Colonic mucosa (tissue), 4 donors: Measurements from ENCODE around the gene KRT79. TPM values are rescaled to one million over a fixed set of nuclear protein-coding genes. Genes with fewer than 3 reads are reported as not detected.
"Not testable (repeated sequence)": the region's sequence is repeated elsewhere in the genome, so short reads cannot be mapped to it uniquely, and the experiment has no call there.

Experiments used
- DNase-seq: peaks from one replicate; pipeline ENCODE4 v3.0.0-alpha.2; 2020
- H3K27ac ChIP-seq: fragments of 200-600 bp; one replicate; pipeline ENCODE4 v1.8.0; 2021
- H3K27me3 ChIP-seq: fragments of 200-600 bp; one replicate; pipeline ENCODE4 v1.8.0; 2021
- H3K36me3 ChIP-seq: fragments of 200-600 bp; one replicate; pipeline ENCODE4 v1.8.0; 2021
- H3K4me1 ChIP-seq: fragments of 200-600 bp; one replicate; pipeline ENCODE4 v1.8.0; 2021; ENCODE audit warnings: mild to moderate bottlenecking
- H3K4me3 ChIP-seq: fragments of 200-600 bp; one replicate; pipeline ENCODE4 v1.8.0; 2021
- H3K9ac ChIP-seq, 2 donors: one replicate each; pipeline ENCODE4 v1.7.0; 2013; ENCODE audit warnings: control low read depth in 2 of 2, low read depth in 2 of 2, low read length in 2 of 2
- H3K9me3 ChIP-seq: fragments of 200-600 bp; one replicate; pipeline ENCODE4 v1.8.0; 2021
- intact Hi-C: fragments of 100-400 bp; cut with DNase I; formaldehyde crosslinking; loops from one replicate; pipeline ENCODE4 v1.14.1; 2022
- total RNA-seq, 2 donors: library from RNA; stranded (reverse); fragmentation: NEBNext Ultra II Directional in 1 of 2; extraction: Animal tissue kit (Norgen Biotek cat#: 25700) in 1 of 2; gene quantifications; one replicate each; pipeline ENCODE4 v1.2.1, GENCODE V29; 2021
- TF ChIP-seq, protein P1 (sequence below): fragments of 200-600 bp; IDR thresholded peaks from one replicate; pipeline ENCODE4 v1.8.0; 2022; ENCODE audit warnings: antibody characterized with exemption, mild to moderate bottlenecking
- donor health status: healthy.
- donor health status: DM: no; HTN: no; CAD: no.
- donor health status: DM: no; HTN: no; CAD: no.

The KRT79 gene
- total RNA-seq, 2 donors from 2014 or later = not detected

DNA sequence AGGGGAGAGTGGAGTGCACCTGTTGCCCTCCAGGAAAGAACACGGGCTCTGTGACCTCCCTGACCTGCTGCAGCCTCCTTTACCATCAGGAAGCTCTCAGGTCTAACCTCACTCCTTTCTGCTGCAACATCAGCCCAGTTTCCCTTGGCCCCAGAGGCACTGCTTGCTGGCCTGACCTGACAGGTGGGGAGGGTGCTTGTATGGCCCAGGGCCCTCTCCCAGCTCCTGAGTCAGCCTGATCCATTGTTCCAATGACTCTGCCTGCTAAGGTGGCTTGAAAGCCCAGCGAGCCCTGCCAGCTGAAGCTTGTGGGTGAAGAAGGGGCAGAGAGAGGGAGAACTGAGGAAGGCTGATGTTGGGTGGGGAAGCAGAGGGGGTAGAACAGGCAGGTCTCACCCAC is 27.9 kb upstream of the KRT79 start:
- no peak for DNase-seq
- Histone ChIP-seq H3K4me3 (no peak overlapping the region), H3K27ac (no peak overlapping the region), H3K27me3 (no peaks in the 10 kb centered on the region), H3K9me3 (no peaks in the 10 kb centered on the region), H3K4me1 (no peaks in the 10 kb centered on the region), H3K36me3 (no peaks in the 10 kb centered on the region), H3K9ac (no peak overlapping the region)
- TF ChIP-seq, protein P1, sequence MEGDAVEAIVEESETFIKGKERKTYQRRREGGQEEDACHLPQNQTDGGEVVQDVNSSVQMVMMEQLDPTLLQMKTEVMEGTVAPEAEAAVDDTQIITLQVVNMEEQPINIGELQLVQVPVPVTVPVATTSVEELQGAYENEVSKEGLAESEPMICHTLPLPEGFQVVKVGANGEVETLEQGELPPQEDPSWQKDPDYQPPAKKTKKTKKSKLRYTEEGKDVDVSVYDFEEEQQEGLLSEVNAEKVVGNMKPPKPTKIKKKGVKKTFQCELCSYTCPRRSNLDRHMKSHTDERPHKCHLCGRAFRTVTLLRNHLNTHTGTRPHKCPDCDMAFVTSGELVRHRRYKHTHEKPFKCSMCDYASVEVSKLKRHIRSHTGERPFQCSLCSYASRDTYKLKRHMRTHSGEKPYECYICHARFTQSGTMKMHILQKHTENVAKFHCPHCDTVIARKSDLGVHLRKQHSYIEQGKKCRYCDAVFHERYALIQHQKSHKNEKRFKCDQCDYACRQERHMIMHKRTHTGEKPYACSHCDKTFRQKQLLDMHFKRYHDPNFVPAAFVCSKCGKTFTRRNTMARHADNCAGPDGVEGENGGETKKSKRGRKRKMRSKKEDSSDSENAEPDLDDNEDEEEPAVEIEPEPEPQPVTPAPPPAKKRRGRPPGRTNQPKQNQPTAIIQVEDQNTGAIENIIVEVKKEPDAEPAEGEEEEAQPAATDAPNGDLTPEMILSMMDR = no peak
- intact Hi-C loops = loop anchor here (10.0 kb wide), 1 partner anchor 187 kb away; no protein-coding TSS in a partner anchor

DNA sequence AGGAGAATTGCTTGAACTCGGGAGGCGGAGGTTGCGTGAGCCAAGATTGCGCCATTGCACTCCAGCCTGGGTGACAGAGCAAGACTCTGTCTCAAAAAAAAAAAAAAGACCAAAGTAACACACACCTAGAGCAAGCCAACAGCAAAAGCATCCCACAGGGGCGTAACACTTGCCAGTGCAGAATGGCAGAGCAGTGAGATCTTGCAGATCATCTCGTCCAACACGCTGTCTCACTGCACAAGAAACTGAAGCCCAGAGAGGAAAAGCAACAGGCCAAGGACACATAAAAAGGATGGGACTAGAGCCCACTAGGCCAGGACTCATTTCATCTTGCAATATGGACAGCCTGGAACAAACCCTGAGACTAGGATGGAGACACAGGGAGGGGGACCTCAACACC is 27.4 kb upstream of the KRT79 start:
- Histone ChIP-seq H3K9me3 (no peaks in the 10 kb centered on the region), H3K36me3 (no peaks in the 10 kb centered on the region), H3K4me3 (no peak overlapping the region), H3K4me1 (no peaks in the 10 kb centered on the region), H3K9ac (no peak overlapping the region), H3K27ac (no peak overlapping the region), H3K27me3 (no peaks in the 10 kb centered on the region)
- TF ChIP-seq, protein P1 = no peak
- intact Hi-C loops = loop anchor here (10.0 kb wide), 1 partner anchor 187 kb away; no protein-coding TSS in a partner anchor
- no peak for DNase-seq

DNA sequence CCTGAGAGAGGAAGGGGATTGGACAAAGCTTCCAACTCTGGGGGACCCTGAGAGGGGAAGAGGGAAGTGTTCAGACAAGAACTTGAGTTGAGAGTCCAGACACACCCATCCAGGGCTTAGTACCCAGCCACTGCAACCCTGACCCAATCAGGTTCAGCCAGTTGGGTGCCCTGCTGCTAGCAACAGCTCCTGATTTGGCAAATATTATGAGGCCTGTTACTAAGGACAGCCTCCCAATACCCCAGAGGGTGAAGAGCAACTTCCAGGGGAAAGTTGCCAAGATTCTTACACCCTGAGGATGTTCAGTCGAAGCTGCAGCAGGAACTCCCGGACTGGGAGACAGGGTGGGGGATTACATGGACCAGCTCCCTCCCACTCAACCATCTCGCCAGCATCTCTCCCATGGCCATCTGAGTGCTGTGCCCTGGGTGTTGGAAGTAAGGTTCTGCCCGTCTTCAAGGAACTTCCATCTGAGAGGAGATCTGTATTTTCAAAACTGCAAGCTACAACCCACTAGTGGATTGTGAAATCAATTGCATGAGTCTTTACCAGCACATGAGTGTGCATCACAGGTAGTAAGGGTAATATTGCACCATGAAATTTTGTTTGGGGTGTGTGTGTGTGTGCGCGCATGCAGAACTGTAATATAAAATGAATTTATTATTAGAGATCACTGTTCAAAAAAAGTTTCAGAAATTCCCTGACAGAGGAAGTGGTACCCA is 26.2 kb upstream of the KRT79 start:
- DNase-seq = no peak
- intact Hi-C loops = loop anchor here (10.0 kb wide), 1 partner anchor 185 kb away; no protein-coding TSS in a partner anchor
- Histone ChIP-seq H3K27me3 (no peaks in the 10 kb centered on the region), H3K36me3 (no peaks in the 10 kb centered on the region), H3K4me1 (no peaks in the 10 kb centered on the region), H3K9me3 (no peaks in the 10 kb centered on the region), H3K9ac (no peak overlapping the region), H3K4me3 (no peak overlapping the region), H3K27ac (no peak overlapping the region)
- TF ChIP-seq, protein P1 = no peak

DNA sequence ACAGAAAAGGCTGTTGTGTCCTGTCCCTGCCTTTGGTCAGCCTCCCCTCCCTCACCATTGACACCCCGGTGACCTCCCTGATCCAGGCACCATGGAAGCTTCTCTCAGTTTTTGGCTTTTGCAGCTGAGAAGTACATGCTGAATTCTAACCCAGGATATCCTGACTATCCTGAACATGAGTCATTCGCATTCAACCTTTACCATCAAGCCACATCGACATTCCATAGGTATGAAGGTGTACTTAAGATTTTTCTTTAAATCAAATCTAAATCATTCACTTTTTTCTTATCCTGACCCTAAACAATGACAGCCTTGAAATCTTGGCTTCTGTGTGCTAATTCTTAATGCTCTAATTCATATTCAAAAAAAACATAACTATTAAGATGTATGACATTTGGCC is 23.4 kb upstream of the KRT79 start:
- H3K27ac ChIP-seq = no peak overlapping the region
- intact Hi-C loops = no loop called here
- H3K27me3 ChIP-seq = no peaks in the 10 kb centered on the region

DNA sequence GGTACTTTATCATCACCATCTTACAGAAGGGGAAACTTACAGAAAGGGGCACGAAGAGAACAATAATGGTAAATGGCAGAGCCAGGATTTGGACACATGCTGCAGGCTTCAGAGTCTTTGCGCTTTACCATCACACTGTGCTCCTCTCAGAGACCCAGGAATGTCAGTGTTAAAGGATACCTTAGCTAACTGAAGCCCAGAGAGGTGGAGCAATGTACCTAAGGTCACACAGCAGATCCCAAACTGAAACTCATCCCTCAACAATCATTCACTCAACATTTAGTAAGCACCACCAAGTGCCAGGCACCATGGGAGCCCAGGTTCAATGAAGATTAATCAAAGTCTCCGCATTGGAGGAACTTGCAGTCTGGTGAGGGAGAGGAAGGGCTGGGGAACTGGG is 22.7 kb upstream of the KRT79 start:
- no peak for DNase-seq
- no peak overlapping the region for H3K9ac ChIP-seq
- no peaks in the 10 kb centered on the region for H3K36me3 ChIP-seq
- H3K27ac ChIP-seq = no peak overlapping the region
- H3K4me3 ChIP-seq = no peak overlapping the region
- no peaks in the 10 kb centered on the region for H3K27me3 ChIP-seq
- intact Hi-C loops = no loop called here
- no peaks in the 10 kb centered on the region for H3K9me3 ChIP-seq
- TF ChIP-seq, protein P1 = no peak
- H3K4me1 ChIP-seq = no peaks in the 10 kb centered on the region

More for the DNA sequence above, 23.4 kb upstream of the KRT79 start:
- DNase-seq = no peak
- no peak overlapping the region for H3K4me3 ChIP-seq
- no peaks in the 10 kb centered on the region for H3K9me3 ChIP-seq
- H3K4me1 ChIP-seq = no peaks in the 10 kb centered on the region
- H3K36me3 ChIP-seq = no peaks in the 10 kb centered on the region
- TF ChIP-seq, protein P1 = no peak
- no peak overlapping the region for H3K9ac ChIP-seq

DNA sequence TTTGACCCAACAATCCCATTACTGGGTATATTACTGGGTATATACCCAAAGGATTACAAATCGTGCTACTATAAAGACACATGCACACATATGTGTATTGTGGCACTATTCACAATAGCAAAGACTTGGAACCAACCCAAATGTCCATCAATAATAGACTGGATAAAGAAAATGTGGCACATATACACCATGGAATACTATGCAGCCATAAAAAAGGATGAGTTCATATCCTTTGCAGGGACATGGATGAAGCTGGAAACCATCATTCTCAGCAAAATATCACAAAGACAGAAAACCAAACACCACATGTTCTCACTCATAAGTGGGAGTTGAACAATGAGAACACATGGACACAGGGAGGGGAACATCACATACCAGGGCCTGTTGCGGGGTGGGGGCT is 22.0 kb upstream of the KRT79 start:
- H3K27ac ChIP-seq, H3K4me1 ChIP-seq, intact Hi-C loops, DNase-seq, H3K4me3 ChIP-seq, H3K9ac ChIP-seq, H3K36me3 ChIP-seq, H3K27me3 ChIP-seq, H3K9me3 ChIP-seq: not testable (repeated sequence)
